Measurements from ENCODE around the gene PPP1R2.

PPP1R2 gene

DNA sequence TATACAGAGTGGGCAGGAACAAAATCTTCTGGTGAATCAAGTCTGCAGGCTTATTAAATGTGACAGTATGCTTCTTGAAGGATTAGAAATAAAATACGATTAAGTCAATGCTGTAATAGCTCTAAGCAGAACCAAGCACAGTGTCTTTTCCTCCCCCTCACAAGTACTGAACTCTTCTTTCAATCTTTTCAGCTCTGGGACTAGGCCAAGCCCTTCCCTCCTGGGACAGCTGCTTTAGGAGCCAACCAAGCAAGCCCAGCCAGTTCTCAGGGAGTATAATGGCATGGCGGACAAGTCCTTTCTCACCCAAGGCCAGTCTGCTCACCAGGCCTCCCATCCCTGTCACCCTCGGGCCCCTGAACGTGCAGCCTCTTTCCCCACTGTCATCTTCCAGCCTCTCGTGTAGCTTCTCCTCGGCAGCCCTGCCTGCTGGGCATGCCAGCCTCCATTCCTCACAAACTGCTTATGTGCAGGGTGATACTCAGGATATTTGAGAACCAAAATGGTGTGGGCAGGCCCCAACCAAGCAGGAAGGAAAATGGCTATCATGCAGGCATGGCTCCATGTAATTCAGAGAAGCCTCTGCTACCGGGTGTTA, 8.4 kb upstream of the PPP1R2 start:
- no peak for TF ChIP-seq GATA2 (IDR thresholded peaks at IDR 0.05; ENCODE audit: low read depth, low read length)
- TF ChIP-seq GATA3 (IDR thresholded peaks at IDR 0.05; ENCODE audit: low read depth, low read length), result no peak

- TF ChIP-seq GATA2 (IDR thresholded peaks at IDR 0.05; ENCODE audit: low read depth, low read length), result no peak
- TF ChIP-seq GATA3 (IDR thresholded peaks at IDR 0.05; ENCODE audit: low read depth, low read length), result no peak
Measured at GRCh38 chr3:195550723-195551122, 7.6 kb upstream of the PPP1R2 start.

DNA sequence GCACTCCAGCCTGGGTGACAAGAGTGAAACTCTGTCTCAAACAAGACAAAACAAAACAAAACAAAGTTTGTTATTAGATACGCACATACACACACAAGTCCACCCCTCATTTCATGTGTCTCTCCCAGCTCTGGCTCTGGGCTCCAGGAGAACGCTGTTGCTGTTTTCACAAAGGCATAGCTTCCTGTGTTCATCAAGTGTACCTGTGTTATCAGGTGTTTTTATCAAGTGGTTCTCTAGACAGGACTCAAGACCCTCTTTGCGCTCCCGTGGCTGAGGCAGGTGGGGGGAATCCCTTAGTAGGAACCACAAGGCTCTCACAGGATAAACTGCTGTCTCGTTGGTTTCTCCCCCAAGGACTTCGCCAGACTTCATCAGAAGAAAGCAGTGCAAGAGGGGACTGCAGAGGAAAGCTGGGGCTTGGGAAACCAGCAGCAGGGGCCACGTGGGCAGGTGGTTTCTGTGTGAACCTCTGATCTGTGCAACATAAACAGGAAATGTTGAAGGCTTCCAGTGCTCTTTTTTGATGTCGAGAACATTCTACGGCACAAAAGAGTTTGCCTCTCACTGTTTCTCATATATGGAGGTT, 6.9 kb upstream of the PPP1R2 start:
- no peak for TF ChIP-seq GATA2 (IDR thresholded peaks at IDR 0.05; ENCODE audit: low read depth, low read length)
- no peak for TF ChIP-seq GATA3 (IDR thresholded peaks at IDR 0.05; ENCODE audit: low read depth, low read length)

DNA sequence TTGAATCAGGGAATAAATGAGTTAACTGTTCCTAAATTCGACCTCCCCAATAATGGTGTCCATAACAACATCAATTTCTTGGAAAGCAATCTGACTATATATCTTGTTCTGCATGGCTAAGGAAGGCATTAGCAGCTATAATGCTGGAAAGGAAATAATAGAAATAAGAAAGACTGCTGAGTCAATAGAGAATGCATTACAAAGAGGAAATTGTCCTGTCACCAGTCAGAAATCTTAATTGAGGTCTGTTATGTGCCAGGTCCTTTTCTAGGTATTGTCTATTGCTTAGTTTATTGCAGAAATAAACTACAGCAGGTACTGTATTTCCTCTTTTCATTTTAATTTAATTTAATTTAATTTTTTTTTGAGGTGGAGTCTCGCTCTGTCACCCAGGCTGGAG, 5.9 kb upstream of the PPP1R2 start:
- no peak for TF ChIP-seq GATA3 (IDR thresholded peaks at IDR 0.05; ENCODE audit: low read depth, low read length)
- 0 out of 2 replicates have a peak, but pooled peaks have one; percentile 2 for TF ChIP-seq GATA2 (IDR thresholded peaks at IDR 0.05; ENCODE audit: low read depth, low read length)

- no peak for TF ChIP-seq GATA3 (IDR thresholded peaks at IDR 0.05; ENCODE audit: low read depth, low read length)
- TF ChIP-seq GATA2 (IDR thresholded peaks at IDR 0.05; ENCODE audit: low read depth, low read length), result peak; percentile 51; the same call in 1 of the 2 replicates
Measured at GRCh38 chr3:195548501-195548900, 5.4 kb upstream of the PPP1R2 start.

GRCh38 chr3:195548006-195548405, 4.9 kb upstream of the PPP1R2 start:
- no peak for TF ChIP-seq GATA2 (IDR thresholded peaks at IDR 0.05; ENCODE audit: low read depth, low read length)

DNA sequence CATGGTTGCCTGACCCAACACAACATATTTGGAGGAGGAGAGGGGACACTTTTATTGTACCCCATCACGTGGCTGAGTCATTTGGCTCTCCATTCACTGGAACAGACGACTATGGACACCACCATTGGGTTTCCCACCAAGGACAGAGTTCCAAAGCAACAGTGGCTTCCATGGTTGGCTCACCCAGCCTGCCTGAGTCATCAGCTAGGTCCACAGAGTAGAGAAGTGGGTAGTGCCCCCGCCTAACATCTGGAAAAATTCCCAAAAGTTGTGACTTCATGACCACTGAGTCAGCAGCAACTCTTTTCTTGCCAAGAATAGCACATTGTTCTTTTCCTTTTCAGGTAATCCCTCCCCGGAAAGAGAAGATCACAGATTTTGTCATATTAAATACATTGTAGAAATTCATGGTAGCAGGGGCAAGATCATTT, 3.0 kb upstream of the PPP1R2 start:
- TF ChIP-seq GATA2 (IDR thresholded peaks at IDR 0.05; ENCODE audit: low read depth, low read length) (no peak), GATA3 (IDR thresholded peaks at IDR 0.05; ENCODE audit: low read depth, low read length) (no peak)

DNA sequence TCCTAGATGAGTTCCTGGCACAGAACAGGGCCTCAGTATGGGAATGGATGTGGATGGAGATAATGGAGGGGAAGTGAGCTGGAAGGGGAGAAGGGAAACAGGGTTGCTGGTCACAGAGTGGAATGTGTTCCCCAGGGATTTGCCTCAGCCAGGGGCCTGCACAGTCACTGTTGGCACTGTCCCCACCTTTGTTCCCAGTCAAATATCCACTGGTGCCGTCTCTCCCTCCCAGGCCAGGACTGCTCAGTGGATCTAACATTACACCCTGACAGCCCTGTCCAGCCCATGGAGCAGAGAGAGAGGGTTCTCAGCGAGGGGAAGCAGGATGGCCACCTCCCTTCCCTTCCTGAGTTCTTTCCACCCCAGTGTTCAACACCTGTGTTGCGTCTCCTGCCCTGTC, 1.5 kb upstream of the PPP1R2 start:
- TF ChIP-seq GATA3 (IDR thresholded peaks at IDR 0.05; ENCODE audit: low read depth, low read length), result no peak
- no peak for TF ChIP-seq GATA2 (IDR thresholded peaks at IDR 0.05; ENCODE audit: low read depth, low read length)

GRCh38 chr3:195544230-195544536, 1.1 kb upstream of the PPP1R2 start:
- no peak for TF ChIP-seq GATA3 (IDR thresholded peaks at IDR 0.05; ENCODE audit: low read depth, low read length)
- TF ChIP-seq GATA2 (IDR thresholded peaks at IDR 0.05; ENCODE audit: low read depth, low read length), result no peak

- TF ChIP-seq GATA3 (IDR thresholded peaks at IDR 0.05; ENCODE audit: low read depth, low read length), result no peak
- TF ChIP-seq GATA2 (IDR thresholded peaks at IDR 0.05; ENCODE audit: low read depth, low read length), result no peak
Measured at GRCh38 chr3:195543500-195544229, 540 bp upstream of the PPP1R2 start.

GRCh38 chr3:195542316-195542697, 818 bp downstream of the PPP1R2 start:
- TF ChIP-seq GATA2 (IDR thresholded peaks at IDR 0.05; ENCODE audit: low read depth, low read length), result no peak
- TF ChIP-seq GATA3 (IDR thresholded peaks at IDR 0.05; ENCODE audit: low read depth, low read length), result no peak

GRCh38 chr3:195540511-195540910, 2.6 kb downstream of the PPP1R2 start:
- no peak for TF ChIP-seq GATA2 (IDR thresholded peaks at IDR 0.05; ENCODE audit: low read depth, low read length)
- no peak for TF ChIP-seq GATA3 (IDR thresholded peaks at IDR 0.05; ENCODE audit: low read depth, low read length)

DNA sequence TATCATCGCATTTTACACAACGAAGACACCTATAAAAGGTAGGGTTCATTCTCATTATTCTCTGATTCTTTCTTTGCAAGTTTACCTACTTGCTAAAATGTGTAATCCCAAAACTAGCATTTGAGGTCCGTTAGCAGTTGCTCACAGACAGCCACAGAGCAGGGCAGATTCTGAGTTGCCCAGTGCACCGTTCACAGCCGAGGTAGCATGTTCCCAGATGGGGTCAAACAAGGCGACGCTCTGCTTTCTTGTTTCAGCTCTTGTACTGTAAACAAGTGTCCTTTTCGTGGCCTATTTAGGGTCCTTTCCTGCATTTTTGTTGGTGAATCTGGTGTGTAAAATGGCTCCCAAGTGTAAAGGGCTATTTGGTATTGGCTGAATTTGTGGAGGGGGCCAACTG, 3.1 kb downstream of the PPP1R2 start:
- TF ChIP-seq GATA3 (IDR thresholded peaks at IDR 0.05; ENCODE audit: low read depth, low read length) (no peak), GATA2 (IDR thresholded peaks at IDR 0.05; ENCODE audit: low read depth, low read length) (no peak)

DNA sequence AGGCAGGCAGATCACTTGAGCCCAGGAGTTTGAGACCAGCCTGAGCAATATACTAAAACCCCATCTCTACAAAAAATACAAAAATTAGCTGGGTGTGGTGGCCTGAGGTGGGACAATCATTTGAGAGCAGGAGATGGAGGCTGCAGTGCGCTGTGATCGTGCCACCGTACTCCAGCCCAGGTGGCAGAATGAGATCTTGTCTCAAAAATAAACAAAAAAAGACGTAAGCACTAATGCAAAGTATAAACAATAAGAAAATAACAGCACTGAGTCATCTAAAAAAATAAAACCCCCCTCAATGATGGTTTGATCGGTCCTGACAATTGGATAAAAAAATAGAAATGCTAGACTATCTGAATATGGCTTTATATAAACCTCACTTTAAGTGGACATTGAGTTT, 3.6 kb downstream of the PPP1R2 start:
- no peak for TF ChIP-seq GATA2 (IDR thresholded peaks at IDR 0.05; ENCODE audit: low read depth, low read length)
- TF ChIP-seq GATA3 (IDR thresholded peaks at IDR 0.05; ENCODE audit: low read depth, low read length), result no peak

GRCh38 chr3:195537995-195538394, 5.1 kb downstream of the PPP1R2 start:
- TF ChIP-seq GATA3 (IDR thresholded peaks at IDR 0.05; ENCODE audit: low read depth, low read length) (no peak), GATA2 (IDR thresholded peaks at IDR 0.05; ENCODE audit: low read depth, low read length) (no peak)

All from SH-SY5Y (cell line).